HT-29 (cell line): ENCODE measurements around the gene FAM83F. TPM values are rescaled to one million over a fixed set of nuclear protein-coding genes. Genes with fewer than 3 reads are reported as not detected.
A peak's percentile ranks its signal among the peaks of the same experiment; 100 is the strongest.
"Not testable (repeated sequence)": the region's sequence is repeated elsewhere in the genome, so short reads cannot be mapped to it uniquely, and the experiment has no call there.

Experiments
- DNase-seq: peaks from one replicate; pipeline ENCODE4 v3.0.0-alpha.2; 2015; ENCODE audit warnings: low spot score
- total RNA-seq: library from RNA; depleted of rRNA; stranded (reverse); fragments of >200 nt; shearing (Covaris generic); gene quantifications from 2 replicates; pipeline ENCODE4 v1.2.3, GENCODE V29; 2014; rRNA removed

Gene FAM83F
- total RNA-seq: 3.0 and 6.0 TPM in 2 replicates

- peak; percentile 40 for DNase-seq
Observed at GRCh38 chr22:39994566-39995392, at the start of gene FAM83F. Gene FAM83F (plus strand): TSS chr22:39994954. CDS start chr22:39995043, 89 bp downstream.

GRCh38 chr22:39946126-39946502 is 48.6 kb upstream of the FAM83F start:
- no peak for DNase-seq

- DNase-seq: no peak
Observed at GRCh38 chr22:39946503-39947219, 48.1 kb upstream of the FAM83F start.

- no peak for DNase-seq
Observed at GRCh38 chr22:39947220-39948216, 47.2 kb upstream of the FAM83F start.

GRCh38 chr22:39949964-39950737 is 44.6 kb upstream of the FAM83F start:
- no peak for DNase-seq

- DNase-seq: not testable (repeated sequence)
Observed at GRCh38 chr22:39951603-39952293, 43.0 kb upstream of the FAM83F start.

- DNase-seq: no peak
Observed at GRCh38 chr22:39952347-39952746, 42.4 kb upstream of the FAM83F start.

- no peak for DNase-seq
Observed at GRCh38 chr22:39953101-39953500, 41.7 kb upstream of the FAM83F start.

GRCh38 chr22:39954584-39955055 is 40.1 kb upstream of the FAM83F start:
- no peak for DNase-seq

- no peak for DNase-seq
Observed at GRCh38 chr22:39955675-39956074, 39.1 kb upstream of the FAM83F start.

- DNase-seq: no peak
Observed at GRCh38 chr22:39956932-39957664, 37.7 kb upstream of the FAM83F start.

- no peak for DNase-seq
Observed at GRCh38 chr22:39958009-39958711, 36.6 kb upstream of the FAM83F start.

GRCh38 chr22:39958949-39959639 is 35.7 kb upstream of the FAM83F start:
- no peak for DNase-seq

GRCh38 chr22:39959640-39960447 is 34.9 kb upstream of the FAM83F start, which contains the start of gene TMA7B:
Gene TMA7B (plus strand): TSS chr22:39960397. CDS start chr22:39964375, 3,978 bp downstream.
- peak; percentile 9 for DNase-seq

GRCh38 chr22:39960791-39961746 is 33.7 kb upstream of the FAM83F start:
- DNase-seq: no peak

GRCh38 chr22:39962071-39962470 is 32.7 kb upstream of the FAM83F start:
- no peak for DNase-seq
